ENCODE results near the gene MGA.

DNA sequence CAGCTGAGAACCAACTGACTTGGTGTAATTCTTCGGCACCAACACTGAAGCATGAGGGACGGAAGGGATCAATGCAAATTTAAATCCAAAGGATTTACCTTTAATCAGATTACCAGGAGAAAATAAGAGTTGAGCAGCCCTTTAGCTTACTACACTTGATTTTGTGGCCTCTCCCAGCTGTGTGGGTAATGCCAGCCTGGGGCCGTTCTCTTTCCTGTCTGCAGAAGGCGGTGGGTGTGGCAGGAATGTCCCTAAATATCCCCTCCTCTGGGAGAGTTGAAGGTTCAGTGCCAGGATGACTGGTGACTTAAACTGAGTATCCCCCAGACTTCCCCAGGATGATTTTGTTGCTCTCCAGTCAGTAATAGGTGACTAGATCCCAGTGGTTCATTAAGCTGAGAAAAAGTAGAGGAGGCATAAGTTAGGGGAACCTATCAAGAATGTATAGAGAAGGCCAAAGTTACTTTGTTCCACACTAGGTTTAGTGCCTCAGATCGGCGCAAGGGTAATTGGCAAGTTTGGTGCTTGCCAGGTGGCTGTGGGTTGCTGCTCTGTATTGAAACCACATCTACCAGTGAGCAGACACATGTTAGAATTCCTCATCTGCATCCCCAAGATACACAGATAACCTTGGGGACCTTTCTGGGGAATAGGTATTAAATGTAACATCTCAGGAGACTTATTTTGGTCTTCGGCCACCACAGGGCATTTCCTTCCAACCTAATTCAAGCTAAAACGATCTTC is 137.2 kb downstream of the MGA start:
- TF ChIP-seq, protein P1, sequence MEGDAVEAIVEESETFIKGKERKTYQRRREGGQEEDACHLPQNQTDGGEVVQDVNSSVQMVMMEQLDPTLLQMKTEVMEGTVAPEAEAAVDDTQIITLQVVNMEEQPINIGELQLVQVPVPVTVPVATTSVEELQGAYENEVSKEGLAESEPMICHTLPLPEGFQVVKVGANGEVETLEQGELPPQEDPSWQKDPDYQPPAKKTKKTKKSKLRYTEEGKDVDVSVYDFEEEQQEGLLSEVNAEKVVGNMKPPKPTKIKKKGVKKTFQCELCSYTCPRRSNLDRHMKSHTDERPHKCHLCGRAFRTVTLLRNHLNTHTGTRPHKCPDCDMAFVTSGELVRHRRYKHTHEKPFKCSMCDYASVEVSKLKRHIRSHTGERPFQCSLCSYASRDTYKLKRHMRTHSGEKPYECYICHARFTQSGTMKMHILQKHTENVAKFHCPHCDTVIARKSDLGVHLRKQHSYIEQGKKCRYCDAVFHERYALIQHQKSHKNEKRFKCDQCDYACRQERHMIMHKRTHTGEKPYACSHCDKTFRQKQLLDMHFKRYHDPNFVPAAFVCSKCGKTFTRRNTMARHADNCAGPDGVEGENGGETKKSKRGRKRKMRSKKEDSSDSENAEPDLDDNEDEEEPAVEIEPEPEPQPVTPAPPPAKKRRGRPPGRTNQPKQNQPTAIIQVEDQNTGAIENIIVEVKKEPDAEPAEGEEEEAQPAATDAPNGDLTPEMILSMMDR (IDR thresholded peaks at IDR 0.05) = no peak
- TF ChIP-seq POLR2AphosphoS5 (IDR thresholded peaks at IDR 0.05) = no peak
- no peak for TF ChIP-seq POLR2A (IDR thresholded peaks at IDR 0.05)

Data from breast epithelium (tissue), 3 donors.